Ovary (tissue), 9 donors: ENCODE measurements around the gene SORCS2. TPM values are rescaled to one million over a fixed set of nuclear protein-coding genes. Genes with fewer than 3 reads are reported as not detected.
A peak's percentile ranks its signal among the peaks of the same experiment; 100 is the strongest.

Experiments
- DNase-seq, 5 donors: peaks; one replicate each; pipeline ENCODE4 v3.0.0-alpha.2; 2019 to 2020
- H3K27ac ChIP-seq, 2 donors: fragments of 200-600 bp; one replicate each; pipeline versions ENCODE4 v1.5.1 to v1.8.0; 2019 to 2022
- H3K27me3 ChIP-seq: fragments of 200-600 bp; one replicate; pipeline ENCODE4 v1.8.0; 2022
- H3K36me3 ChIP-seq: fragments of 200-600 bp; sonication (generic); one replicate; pipeline ENCODE4 v1.5.1; 2019
- H3K4me1 ChIP-seq: one replicate; pipeline ENCODE4 v1.8.1; 2013; ENCODE audit warnings: mild to moderate bottlenecking, moderate library complexity; ENCODE audit not compliant: insufficient read depth
- H3K4me3 ChIP-seq: fragments of 200-600 bp; sonication (generic); one replicate; pipeline ENCODE4 v1.5.1; 2017
- H3K9me3 ChIP-seq, 2 donors: fragments of 200-600 bp in 1 of 2; sonication (generic) in 1 of 2; one replicate each; pipeline versions ENCODE4 v1.5.1 to v1.8.1; 2013 to 2019; ENCODE audit warnings: mild to moderate bottlenecking in 1 of 2, moderate library complexity in 1 of 2
- EP300 ChIP-seq: sonication (generic); formaldehyde crosslinking; IDR thresholded peaks from one replicate; pipeline ENCODE4 v1.6.1; 2017; ENCODE audit warnings: antibody characterized with exemption
- POLR2A ChIP-seq: fragments of 450-650 bp; IDR thresholded peaks from one replicate; pipeline ENCODE4 v1.6.1; 2017; ENCODE audit warnings: antibody characterized with exemption, mild to moderate bottlenecking, moderate library complexity
- WGBS, 3 donors: extraction: QIAGEN DNeasy Blood & Tissue Kit in 1 of 3; methylation state at CpG; one replicate each; pipeline versions ENCODE4 v1.1.5 to v1.1.7; 2013 to 2017; 5-methylcytosine and 5-hydroxymethylcytosine counted together
- intact Hi-C, 4 donors: fragments of 100-400 bp; cut with DNase I; formaldehyde crosslinking; loops; one replicate each; pipeline versions ENCODE4 v1.11.0 to v1.15.1; 2022 to 2023
- polyA plus RNA-seq, 2 donors: library from polyadenylated mRNA; stranded (reverse); fragments of 200-250 nt in 1 of 2; fragments of 350-450 nt in 1 of 2; fragmentation: Illumina TruSeq in 1 of 2; extraction: RNeasy Lipid Tissue Mini Kit (QIAGEN cat#74804) in 1 of 2; gene quantifications; one replicate each; pipeline ENCODE4 v1.2.3, GENCODE V29; 2013 to 2014
- total RNA-seq, 7 donors: library from RNA; depleted of rRNA in 2 of 7; stranded (reverse); fragments of >200 nt in 2 of 7; fragmentation: NEBNext Ultra II Directional in 3 of 7; extraction: Animal tissue kit (Norgen Biotek cat#: 25700) in 3 of 7; gene quantifications; one replicate each; pipeline versions ENCODE4 v1.1.0 to v1.2.4, GENCODE V29; 2016 to 2023
- TF ChIP-seq, protein P1 (sequence below), 3 donors: fragments of 450-650 bp in 2 of 3; fragments of 200-600 bp in 1 of 3; IDR thresholded peaks; one replicate each; pipeline versions ENCODE4 v1.5.1 to v1.8.0; 2016 to 2022; ENCODE audit warnings: antibody characterized with exemption in 3 of 3, mild to moderate bottlenecking in 1 of 3
- donor health status: DM: no; HTN: no; CAD: no; lungs with moderate emphysema.
- donor health status: DM: no; HTN: no; CAD: no.
- donor health status: Bipolar disorder and iron deficiency.
- donor health status: DM: yes; HTN: yes; CAD: no.
- donor health status: DM: no; HTN: no; CAD: no.
- donor health status: DM: yes; HTN: yes; CAD: no.

The SORCS2 gene
- total and polyA plus RNA-seq, 9 donors, result 0.60 to 23.9 (median 7.1) TPM

DNA sequence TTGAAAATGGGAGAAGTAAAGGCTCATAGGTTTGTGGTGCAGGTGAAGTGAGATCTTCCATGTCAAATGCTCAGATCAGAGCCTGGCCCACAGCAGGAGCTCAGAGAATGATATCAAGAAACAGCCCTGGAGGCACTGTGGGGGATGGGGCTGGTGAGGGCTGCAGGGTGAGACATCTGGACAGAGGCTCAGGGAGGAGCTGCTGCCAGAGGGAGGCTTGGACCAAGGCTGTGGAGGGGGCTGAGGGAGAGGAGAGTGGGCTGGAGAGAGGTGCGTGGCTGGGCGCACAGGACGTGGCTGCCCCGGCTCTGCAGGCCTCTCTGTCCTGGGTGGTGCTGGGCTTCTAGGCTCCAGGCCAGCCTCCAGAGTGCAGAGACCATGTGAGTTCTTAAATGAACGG is 5.6 kb downstream of the SORCS2 start:
- H3K36me3 ChIP-seq, result no peaks in the 10 kb centered on the region
- peaks cover 13% of the 10 kb centered on the region for H3K4me1 ChIP-seq
- no peak overlapping the region for H3K27ac ChIP-seq
- intact Hi-C loops, result loop anchor here in 1 of 4 donors (5.0 kb wide), 1 partner anchor 134 kb away; no protein-coding TSS in a partner anchor
- H3K27me3 ChIP-seq, result no peaks in the 10 kb centered on the region
- H3K4me3 ChIP-seq, result no peak overlapping the region
- TF ChIP-seq, protein P1, sequence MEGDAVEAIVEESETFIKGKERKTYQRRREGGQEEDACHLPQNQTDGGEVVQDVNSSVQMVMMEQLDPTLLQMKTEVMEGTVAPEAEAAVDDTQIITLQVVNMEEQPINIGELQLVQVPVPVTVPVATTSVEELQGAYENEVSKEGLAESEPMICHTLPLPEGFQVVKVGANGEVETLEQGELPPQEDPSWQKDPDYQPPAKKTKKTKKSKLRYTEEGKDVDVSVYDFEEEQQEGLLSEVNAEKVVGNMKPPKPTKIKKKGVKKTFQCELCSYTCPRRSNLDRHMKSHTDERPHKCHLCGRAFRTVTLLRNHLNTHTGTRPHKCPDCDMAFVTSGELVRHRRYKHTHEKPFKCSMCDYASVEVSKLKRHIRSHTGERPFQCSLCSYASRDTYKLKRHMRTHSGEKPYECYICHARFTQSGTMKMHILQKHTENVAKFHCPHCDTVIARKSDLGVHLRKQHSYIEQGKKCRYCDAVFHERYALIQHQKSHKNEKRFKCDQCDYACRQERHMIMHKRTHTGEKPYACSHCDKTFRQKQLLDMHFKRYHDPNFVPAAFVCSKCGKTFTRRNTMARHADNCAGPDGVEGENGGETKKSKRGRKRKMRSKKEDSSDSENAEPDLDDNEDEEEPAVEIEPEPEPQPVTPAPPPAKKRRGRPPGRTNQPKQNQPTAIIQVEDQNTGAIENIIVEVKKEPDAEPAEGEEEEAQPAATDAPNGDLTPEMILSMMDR (IDR thresholded peaks at IDR 0.05), result no peak
- TF ChIP-seq EP300 (no peak), POLR2A (no peak)
- no peaks in the 10 kb centered on the region for H3K9me3 ChIP-seq
- peak in 1 of 5 donors; percentile 51 for DNase-seq
- WGBS, 3 donors, result 27 to 57% (median 48%) methylated on average over 5 of the region's 5 CpGs

DNA sequence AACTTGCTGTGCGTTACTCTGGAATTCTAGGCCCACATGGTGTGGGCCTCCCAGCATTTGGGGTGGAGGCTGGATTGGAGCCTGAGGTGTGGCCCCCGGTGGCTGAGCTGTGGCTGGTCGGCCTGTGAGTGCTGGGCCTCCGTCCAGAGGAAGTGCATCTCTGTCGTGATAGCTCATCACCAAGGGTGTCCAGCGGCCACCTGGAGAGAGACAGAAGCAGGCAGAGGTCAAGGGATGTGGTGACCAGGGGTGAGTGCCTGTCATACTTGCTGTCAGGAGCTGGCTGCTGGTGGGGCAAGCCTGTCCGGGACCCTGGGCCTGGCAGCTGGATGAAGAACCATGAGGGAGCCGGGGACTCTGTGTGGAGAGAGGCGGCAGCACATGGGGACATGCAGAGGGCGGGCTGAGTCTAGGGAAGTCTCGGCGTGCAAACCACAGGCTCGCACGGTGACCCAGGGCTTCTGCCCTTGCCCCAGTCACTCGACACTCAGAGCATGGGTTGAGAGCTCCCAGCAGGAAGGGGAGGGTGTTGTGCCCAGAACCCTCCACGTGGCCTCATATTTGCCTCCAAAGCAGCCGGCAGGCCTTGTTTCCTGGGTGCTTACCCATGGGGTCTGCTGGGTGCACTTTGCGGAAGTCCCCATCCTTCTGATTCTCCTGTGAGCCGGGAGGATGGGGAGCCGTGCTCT is 6.2 kb downstream of the SORCS2 start:
- WGBS, 3 donors, result 76 to 91% (median 86%) methylated on average over 20 of the region's 20 CpGs
- no peaks in the 10 kb centered on the region for H3K9me3 ChIP-seq
- H3K27me3 ChIP-seq, result no peaks in the 10 kb centered on the region
- no peak overlapping the region for H3K4me3 ChIP-seq
- TF ChIP-seq, protein P1 (IDR thresholded peaks at IDR 0.05), result no peak
- TF ChIP-seq POLR2A, result no peak
- no peak for TF ChIP-seq EP300
- peaks cover 13% of the 10 kb centered on the region for H3K4me1 ChIP-seq
- no peaks in the 10 kb centered on the region for H3K36me3 ChIP-seq
- H3K27ac ChIP-seq, result no peak overlapping the region
- DNase-seq, result peak in 1 of 5 donors; percentile 33
- intact Hi-C loops, result loop anchor here in 1 of 4 donors (5.0 kb wide), 1 partner anchor 134 kb away; no protein-coding TSS in a partner anchor

DNA sequence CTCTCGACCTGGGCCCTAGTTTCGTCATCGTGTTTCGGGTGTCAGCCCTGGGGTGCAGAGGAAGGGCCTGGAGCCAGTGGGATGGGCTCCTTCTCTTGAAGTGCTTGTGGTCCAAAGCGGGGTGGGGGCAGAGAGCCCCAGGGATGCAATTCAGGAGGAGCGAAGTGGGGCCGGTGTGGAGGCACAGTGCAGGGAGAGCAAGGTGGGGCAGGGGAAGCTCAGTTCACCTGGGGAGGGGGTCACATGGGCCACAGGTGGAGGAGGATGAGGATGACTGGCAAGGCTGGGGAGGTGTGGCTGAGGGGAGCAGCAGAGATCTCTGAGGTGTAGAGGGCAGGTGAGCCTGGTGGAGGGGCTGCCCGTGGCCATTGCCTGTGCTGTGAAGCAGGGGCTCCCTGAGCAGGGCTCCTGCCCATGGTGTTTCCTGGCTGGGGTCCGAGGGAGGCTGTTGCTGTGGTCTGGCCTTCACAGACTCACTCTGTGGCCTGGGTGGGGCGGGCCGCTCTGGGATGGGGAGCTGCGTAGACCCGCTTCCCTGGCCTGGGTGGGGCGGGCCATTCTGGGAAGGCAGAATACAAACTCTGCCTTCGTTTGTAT is 6.9 kb downstream of the SORCS2 start:
- Histone ChIP-seq H3K9me3 (no peaks in the 10 kb centered on the region), H3K27me3 (no peaks in the 10 kb centered on the region), H3K4me3 (no peak overlapping the region), H3K4me1 (peaks cover 13% of the 10 kb centered on the region), H3K27ac (no peak overlapping the region), H3K36me3 (no peaks in the 10 kb centered on the region)
- intact Hi-C loops, result loop anchor here in 1 of 4 donors (5.0 kb wide), 1 partner anchor 133 kb away; no protein-coding TSS in a partner anchor
- TF ChIP-seq EP300 (no peak), POLR2A (no peak)
- TF ChIP-seq, protein P1 (IDR thresholded peaks at IDR 0.05), result no peak
- peak in 1 of 5 donors; percentile 64 for DNase-seq
- 77 to 88% (median 86%) methylated on average over 10 to 15 of the region's 15 CpGs for WGBS, 3 donors

DNA sequence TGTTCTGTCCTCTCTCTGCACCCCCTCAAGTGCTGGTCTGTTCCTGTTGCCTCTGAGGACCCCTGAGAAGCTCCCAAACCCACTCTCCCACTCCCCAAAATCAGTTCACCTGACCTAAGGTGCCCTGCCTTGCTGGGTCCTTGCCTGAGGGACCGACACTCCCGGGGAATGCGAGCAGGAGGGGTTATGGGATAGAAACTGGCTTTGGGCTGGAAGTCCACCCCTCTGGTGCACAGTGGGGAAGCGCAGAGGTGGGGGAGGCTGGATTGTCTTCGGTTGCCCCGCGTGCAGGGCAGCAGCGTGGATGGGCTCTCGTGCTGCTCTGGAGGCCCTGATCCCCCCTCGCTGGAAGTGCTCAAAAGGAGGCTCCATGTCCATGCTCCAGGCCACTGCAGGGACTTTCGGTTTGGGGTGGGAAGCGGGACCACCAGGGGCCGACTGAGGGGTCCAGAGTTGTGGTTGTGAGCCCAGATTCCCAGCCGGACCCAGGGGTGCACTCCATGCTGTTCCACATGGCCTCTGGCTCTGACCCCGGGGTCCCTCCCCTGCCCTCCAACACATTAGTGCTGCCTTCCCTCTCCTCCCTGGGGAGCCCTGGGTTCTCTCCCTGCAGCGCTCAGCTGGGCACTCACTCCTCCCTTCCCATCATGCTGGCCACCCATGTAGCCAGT is 7.6 kb downstream of the SORCS2 start:
- H3K4me1 ChIP-seq, result peaks cover 13% of the 10 kb centered on the region
- intact Hi-C loops, result loop anchor here in 1 of 4 donors (5.0 kb wide), 1 partner anchor 132 kb away; no protein-coding TSS in a partner anchor
- peak in 2 of 5 donors; percentile 4 to 36 for DNase-seq

More for the DNA sequence above, 7.6 kb downstream of the SORCS2 start:
- TF ChIP-seq POLR2A (no peak), EP300 (no peak)
- TF ChIP-seq, protein P1 (IDR thresholded peaks at IDR 0.05), result no peak
- no peaks in the 10 kb centered on the region for H3K27me3 ChIP-seq
- H3K27ac ChIP-seq, result no peak overlapping the region
- H3K36me3 ChIP-seq, result no peaks in the 10 kb centered on the region
- 90 to 94% (median 91%) methylated on average over 16 of the region's 16 CpGs for WGBS, 3 donors
- H3K4me3 ChIP-seq, result no peak overlapping the region
- H3K9me3 ChIP-seq, result no peaks in the 10 kb centered on the region
